HCT116 (cell line): ENCODE measurements around the gene OR6K6. TPM values are rescaled to one million over a fixed set of nuclear protein-coding genes. Genes with fewer than 3 reads are reported as not detected.

Experiments
- ATAC-seq: fragments of 200-7000 bp; cut with Tn5 transposase; 2 replicates; pipeline ENCODE4 v1.9.1; 2020; ENCODE audit warnings: mild to moderate bottlenecking, moderate library complexity
- Bru-seq: library from RNA; stranded (reverse); fragments of 400-500 nt; gene quantifications from one replicate; lab custom pipeline; 2021; lab: Mats Ljungman, UMichigan
- BruChase-seq, 2 experiments: library from RNA; stranded (reverse); fragments of 400-500 nt; gene quantifications; one replicate each; lab custom pipeline; 2021; lab: Mats Ljungman, UMichigan
- BruUV-seq: library from RNA; stranded (reverse); fragments of 400-500 nt; replicated peaks from 2 replicates; lab custom pipeline; 2021; lab: Mats Ljungman, UMichigan
- CTCF ChIA-PET: fragments of 300-600 bp; sonication (Branson Sonifier 250); formaldehyde crosslinking; loops from one replicate; lab custom pipeline; 2021; ENCODE audit warnings: antibody characterized with exemption; lab: Charles Lee
- POLR2A ChIA-PET: fragments of 300-600, 350-600 bp; sonication (Branson Sonifier 250); formaldehyde crosslinking; loops from one replicate; lab custom pipeline; 2021; ENCODE audit warnings: antibody characterized with exemption; lab: Charles Lee
- RAD21 ChIA-PET, 2 experiments: fragments of 300-600 bp; sonication (Branson Sonifier 250); formaldehyde crosslinking; loops; one replicate each; lab custom pipeline; 2023; ENCODE audit warnings: low total read pairs in 2 of 2; ENCODE audit not compliant: uncharacterized antibody in 2 of 2, unreplicated experiment in 2 of 2, low non-redundant PET in 1 of 2; lab: Charles Lee
- DNase-seq: peaks from one replicate; pipeline ENCODE4 v3.0.0-alpha.2; 2010; ENCODE audit warnings: low read depth, low spot score
- H2AFZ ChIP-seq: fragments of 200-600 bp; shearing (Covaris generic), sonication (generic); 2 replicates; pipeline ENCODE4 v1.6.1; 2017; ENCODE audit warnings: low read depth, mixed run types, mixed read lengths, antibody characterized with exemption, low read length; ENCODE audit not compliant: poor library complexity, severe bottlenecking
- H3K27ac ChIP-seq: 2 replicates; pipeline ENCODE4 v1.5.1; 2012; ENCODE audit warnings: low read depth, low read length
- H3K27me3 ChIP-seq: fragments of 200-600 bp; sonication (generic); 2 replicates; pipeline ENCODE4 v1.6.1; 2016; ENCODE audit warnings: mixed run types, low read length, mixed read lengths; ENCODE audit not compliant: insufficient read depth
- H3K36me3 ChIP-seq, 2 experiments: fragments of 200-500 bp in 1 of 2; fragments of 200-600 bp in 1 of 2; sonication (Bioruptor generic) in 1 of 2; sonication (generic) in 1 of 2; 2 replicates each; pipeline versions ENCODE4 v1.5.1 to v1.6.1; 2014 to 2016; ENCODE audit warnings: low read length in 2 of 2, inconsistent platforms in 1 of 2, mixed read lengths in 1 of 2, mixed run types in 1 of 2; ENCODE audit not compliant: insufficient read depth in 2 of 2, control insufficient read depth in 1 of 2
- H3K4me1 ChIP-seq, 2 experiments: fragments of 200-600 bp in 1 of 2; sonication (generic) in 1 of 2; 2 replicates each; pipeline versions ENCODE4 v1.5.1 to v1.6.1; 2012 to 2017; ENCODE audit warnings: low read length in 2 of 2, inconsistent platforms in 1 of 2, mild to moderate bottlenecking in 1 of 2, mixed read lengths in 1 of 2, mixed run types in 1 of 2, moderate library complexity in 1 of 2; ENCODE audit not compliant: insufficient read depth in 2 of 2, control insufficient read depth in 1 of 2
- H3K4me2 ChIP-seq: fragments of 200-600 bp; sonication (generic); 2 replicates; pipeline ENCODE4 v1.6.1; 2017; ENCODE audit warnings: mixed run types, low read length, mixed read lengths
- H3K4me3 ChIP-seq, 2 experiments: fragments of 200-600 bp in 1 of 2; sonication (generic) in 1 of 2; replicated peaks in 1 of 2; 2 replicates each; pipeline ENCODE4 v1.5.1; 2011 to 2016; ENCODE audit warnings: low read length in 2 of 2, control low read depth in 1 of 2, low read depth in 1 of 2, mild to moderate bottlenecking in 1 of 2, mixed read lengths in 1 of 2, mixed run types in 1 of 2
- H3K79me2 ChIP-seq: fragments of 200-600 bp; sonication (generic); 2 replicates; pipeline ENCODE4 v1.6.1; 2017; ENCODE audit warnings: mild to moderate bottlenecking, mixed run types, low read length, moderate library complexity, mixed read lengths; ENCODE audit not compliant: insufficient read depth
- H3K9ac ChIP-seq: fragments of 200-600 bp; sonication (generic); 2 replicates; pipeline ENCODE4 v1.6.1; 2016; ENCODE audit warnings: low read length, mixed read lengths
- H3K9me2 ChIP-seq: fragments of 200-600 bp; sonication (generic), shearing (Covaris generic); 2 replicates; pipeline ENCODE4 v1.6.1; 2017; ENCODE audit warnings: mixed run types, mild to moderate bottlenecking, moderate library complexity; ENCODE audit not compliant: insufficient read depth
- H3K9me3 ChIP-seq, 2 experiments: fragments of 200-500 bp in 1 of 2; fragments of 200-600 bp in 1 of 2; sonication (Bioruptor generic) in 1 of 2; sonication (generic) in 1 of 2; 2 replicates each; pipeline ENCODE4 v1.6.1; 2014 to 2017; ENCODE audit warnings: low read length in 2 of 2, mixed read lengths in 2 of 2, inconsistent platforms in 1 of 2, low read depth in 1 of 2, mild to moderate bottlenecking in 1 of 2, mixed run types in 1 of 2, moderate library complexity in 1 of 2; ENCODE audit not compliant: control insufficient read depth in 1 of 2, insufficient read depth in 1 of 2
- H4K20me1 ChIP-seq: fragments of 200-600 bp; sonication (generic), shearing (Covaris generic); 2 replicates; pipeline ENCODE4 v1.6.1; 2017; ENCODE audit warnings: mixed run types, mild to moderate bottlenecking, moderate library complexity; ENCODE audit not compliant: insufficient read depth
- CBX3 ChIP-seq: IDR thresholded peaks from 2 replicates; pipeline ENCODE4 v1.6.1; 2012; ENCODE audit warnings: low read depth
- CEBPB ChIP-seq: IDR thresholded peaks from 2 replicates; pipeline ENCODE4 v1.6.1; 2012; ENCODE audit warnings: low read depth
- FOSL1 ChIP-seq: IDR thresholded peaks from 2 replicates; pipeline ENCODE4 v1.6.1; 2012; ENCODE audit warnings: low read depth
- POLR2A ChIP-seq: IDR thresholded peaks from 2 replicates; pipeline ENCODE4 v1.7.0; 2011; ENCODE audit warnings: borderline replicate concordance; ENCODE audit not compliant: insufficient read depth, insufficient read length; ENCODE audit errors: extremely low read depth
- POLR2AphosphoS5 ChIP-seq: IDR thresholded peaks from 2 replicates; pipeline ENCODE4 v1.6.1; 2011; ENCODE audit warnings: mild to moderate bottlenecking, low read depth, low read length, moderate library complexity
- SRF ChIP-seq: IDR thresholded peaks from 2 replicates; pipeline ENCODE4 v1.6.1; 2012; ENCODE audit warnings: low read depth
- TCF7L2 ChIP-seq: IDR thresholded peaks from 2 replicates; pipeline ENCODE4 v1.7.0; 2011; ENCODE audit warnings: borderline replicate concordance, inconsistent platforms; ENCODE audit not compliant: insufficient read depth, insufficient read length; ENCODE audit errors: extremely low read depth
- ZNF274 ChIP-seq: fragments of 200-500 bp; sonication (Bioruptor generic); IDR thresholded peaks from 2 replicates; pipeline ENCODE4 v1.6.1; 2014; ENCODE audit warnings: mild to moderate bottlenecking, low read depth, low read length, inconsistent platforms
- intact Hi-C: fragments of 100-400 bp; cut with micrococcal nuclease; formaldehyde crosslinking; loops from 2 replicates; pipeline ENCODE4 v1.10.0; 2022
- long read RNA-seq: library from polyadenylated mRNA; unstranded; transcript quantifications from one replicate; pipeline ENCODE4 v2.0.0, GENCODE V29; 2021; ENCODE audit not compliant: unreplicated experiment
- polyA plus RNA-seq: library from polyadenylated mRNA; unstranded; fragments of >200 nt; gene quantifications from 2 replicates; pipeline ENCODE4 v1.2.1, GENCODE V29; 2012; ENCODE audit warnings: missing spikeins
- total RNA-seq: library from RNA; stranded (reverse); gene quantifications from one replicate; pipeline ENCODE4 v1.2.1, GENCODE V29; 2021; ENCODE audit not compliant: unreplicated experiment
- TF ChIP-seq, protein P1 (sequence below): IDR thresholded peaks from 2 replicates; pipeline ENCODE4 v1.6.1; 2012; ENCODE audit warnings: low read depth

OR6K6 gene, protein sequence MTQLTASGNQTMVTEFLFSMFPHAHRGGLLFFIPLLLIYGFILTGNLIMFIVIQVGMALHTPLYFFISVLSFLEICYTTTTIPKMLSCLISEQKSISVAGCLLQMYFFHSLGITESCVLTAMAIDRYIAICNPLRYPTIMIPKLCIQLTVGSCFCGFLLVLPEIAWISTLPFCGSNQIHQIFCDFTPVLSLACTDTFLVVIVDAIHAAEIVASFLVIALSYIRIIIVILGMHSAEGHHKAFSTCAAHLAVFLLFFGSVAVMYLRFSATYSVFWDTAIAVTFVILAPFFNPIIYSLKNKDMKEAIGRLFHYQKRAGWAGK
- total RNA-seq (not detected), Bru-seq, nascent RNA (not detected), BruChase-seq, experiment 1, labeled RNA remaining after a 6-hour chase (not detected), BruChase-seq, experiment 2, labeled RNA remaining after a 2-hour chase (not detected)
- not detected in 2 replicates for polyA plus RNA-seq
- long read RNA-seq = 0 reads

DNA sequence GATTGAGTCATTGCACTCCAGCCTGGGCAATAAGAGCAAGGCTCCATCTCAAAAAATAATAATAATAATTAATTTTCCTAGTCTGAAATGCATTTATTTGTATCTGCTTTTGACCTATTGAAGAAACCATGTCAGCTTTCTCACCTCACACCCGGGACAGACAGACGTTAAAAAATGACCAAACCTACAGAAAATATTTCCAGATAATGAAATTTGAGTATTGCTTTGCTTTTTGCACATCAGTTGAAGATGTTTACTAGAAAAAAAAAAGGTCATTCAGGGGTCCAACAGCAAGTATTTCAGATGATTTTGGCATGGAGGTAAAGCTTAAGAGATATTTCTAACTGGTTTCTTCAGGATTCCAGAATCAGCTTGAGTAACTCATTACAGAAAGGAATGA, at the start of gene OR6K6:
TSS of gene OR6K6 (plus strand) at position 301 of the 400 bp plus-strand sequence. CDS start 168 bp downstream, outside the sequence.
- Histone ChIP-seq H3K27ac (no peak within 1 kb of the TSS), H3K4me3 (no peak within 1 kb of the TSS), H4K20me1 (no peaks in the 10 kb centered on the region), H3K4me2 (no peak within 1 kb of the TSS), H3K36me3 (no peaks in the 10 kb centered on the region), H3K27me3 (no peaks in the 10 kb centered on the region), H3K9me3 (no peaks in the 10 kb centered on the region), H3K4me1 (no peaks in the 10 kb centered on the region), H3K9ac (no peak within 1 kb of the TSS), H3K79me2 (no peaks in the 10 kb centered on the region), H3K9me2 (no peaks in the 10 kb centered on the region), H2AFZ (no peak within 1 kb of the TSS)
- no TSS peak for BruUV-seq
- ChIA-PET CTCF (no interaction called here), POLR2A (no interaction called here), RAD21 (no interaction called here)
- intact Hi-C loops = no loop called here
- TF ChIP-seq SRF (no peak), CEBPB (no peak)
- DNase-seq = no peak
- ATAC-seq = no peak

DNA sequence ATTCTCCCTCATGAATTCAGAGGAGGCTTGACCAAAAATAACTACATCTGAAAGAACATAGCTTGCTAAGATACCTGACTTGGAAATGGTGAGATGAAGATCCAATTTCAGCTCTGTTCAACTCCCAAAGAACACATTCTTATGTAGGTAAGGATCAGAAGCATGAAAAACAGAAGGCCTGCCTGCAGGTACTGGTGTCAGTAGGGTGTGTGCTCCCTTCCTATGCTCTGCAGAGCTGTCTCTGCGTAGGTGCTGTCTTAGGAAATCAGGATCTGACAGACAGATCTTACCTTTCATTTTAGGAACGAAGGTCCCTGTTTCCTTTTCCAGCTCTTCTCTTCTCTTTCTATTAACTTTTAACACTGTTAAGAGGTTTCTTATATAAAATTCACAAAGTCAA, 48.4 kb upstream of the OR6K6 start:
- no peaks in the 10 kb centered on the region for H3K4me1 ChIP-seq

More for the DNA sequence above, 48.4 kb upstream of the OR6K6 start:
- Histone ChIP-seq H3K9ac (no peak overlapping the region), H3K79me2 (no peaks in the 10 kb centered on the region), H3K27ac (no peak overlapping the region), H3K36me3 (no peaks in the 10 kb centered on the region), H3K4me3 (no peak overlapping the region), H3K27me3 (no peaks in the 10 kb centered on the region), H4K20me1 (no peaks in the 10 kb centered on the region), H3K9me3 (no peaks in the 10 kb centered on the region; a peak in 1 of 4 replicates)
- POLR2A ChIA-PET = no interaction called here
- intact Hi-C loops = no loop called here
- TF ChIP-seq FOSL1 = no peak
- no peak for TF ChIP-seq POLR2A
- TF ChIP-seq CBX3 = no peak
- no peak for TF ChIP-seq TCF7L2
- TF ChIP-seq ZNF274 = no peak
- TF ChIP-seq POLR2AphosphoS5 = no peak
- TF ChIP-seq, protein P1, sequence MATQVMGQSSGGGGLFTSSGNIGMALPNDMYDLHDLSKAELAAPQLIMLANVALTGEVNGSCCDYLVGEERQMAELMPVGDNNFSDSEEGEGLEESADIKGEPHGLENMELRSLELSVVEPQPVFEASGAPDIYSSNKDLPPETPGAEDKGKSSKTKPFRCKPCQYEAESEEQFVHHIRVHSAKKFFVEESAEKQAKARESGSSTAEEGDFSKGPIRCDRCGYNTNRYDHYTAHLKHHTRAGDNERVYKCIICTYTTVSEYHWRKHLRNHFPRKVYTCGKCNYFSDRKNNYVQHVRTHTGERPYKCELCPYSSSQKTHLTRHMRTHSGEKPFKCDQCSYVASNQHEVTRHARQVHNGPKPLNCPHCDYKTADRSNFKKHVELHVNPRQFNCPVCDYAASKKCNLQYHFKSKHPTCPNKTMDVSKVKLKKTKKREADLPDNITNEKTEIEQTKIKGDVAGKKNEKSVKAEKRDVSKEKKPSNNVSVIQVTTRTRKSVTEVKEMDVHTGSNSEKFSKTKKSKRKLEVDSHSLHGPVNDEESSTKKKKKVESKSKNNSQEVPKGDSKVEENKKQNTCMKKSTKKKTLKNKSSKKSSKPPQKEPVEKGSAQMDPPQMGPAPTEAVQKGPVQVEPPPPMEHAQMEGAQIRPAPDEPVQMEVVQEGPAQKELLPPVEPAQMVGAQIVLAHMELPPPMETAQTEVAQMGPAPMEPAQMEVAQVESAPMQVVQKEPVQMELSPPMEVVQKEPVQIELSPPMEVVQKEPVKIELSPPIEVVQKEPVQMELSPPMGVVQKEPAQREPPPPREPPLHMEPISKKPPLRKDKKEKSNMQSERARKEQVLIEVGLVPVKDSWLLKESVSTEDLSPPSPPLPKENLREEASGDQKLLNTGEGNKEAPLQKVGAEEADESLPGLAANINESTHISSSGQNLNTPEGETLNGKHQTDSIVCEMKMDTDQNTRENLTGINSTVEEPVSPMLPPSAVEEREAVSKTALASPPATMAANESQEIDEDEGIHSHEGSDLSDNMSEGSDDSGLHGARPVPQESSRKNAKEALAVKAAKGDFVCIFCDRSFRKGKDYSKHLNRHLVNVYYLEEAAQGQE = no peak
- TF ChIP-seq, all 23 proteins: peak for 0
- ChIA-PET RAD21 (no interaction called here), CTCF (no interaction called here)
- H3K4me2 ChIP-seq = no peak overlapping the region
- no peak for ATAC-seq
- H2AFZ ChIP-seq = no peak overlapping the region
- DNase-seq = no peak
- H3K9me2 ChIP-seq = no peaks in the 10 kb centered on the region
- BruUV-seq = no TSS peak
